Activated naive CD8-positive, alpha-beta T cell treated with anti-CD3 and anti-CD28 coated beads for 36 hours (primary cell): ENCODE results near the gene NEK2. TPM values are rescaled to one million over a fixed set of nuclear protein-coding genes. Genes with fewer than 3 reads are reported as not detected.

Source experiments
- DNase-seq: peaks from one replicate; pipeline ENCODE4 v3.0.0; 2021
- H3K27ac Mint-ChIP-seq: one replicate; pipeline ENCODE4 v1.8.0; 2022; ENCODE audit warnings: mild to moderate bottlenecking, moderate library complexity, mixed read lengths
- H3K27me3 Mint-ChIP-seq: one replicate; pipeline ENCODE4 v1.8.0; 2022; ENCODE audit warnings: mild to moderate bottlenecking, mixed read lengths
- H3K36me3 Mint-ChIP-seq: one replicate; pipeline ENCODE4 v1.8.0; 2021; ENCODE audit warnings: mild to moderate bottlenecking, mixed read lengths
- H3K4me1 Mint-ChIP-seq: one replicate; pipeline ENCODE4 v1.8.0; 2021; ENCODE audit warnings: mixed read lengths
- H3K4me3 Mint-ChIP-seq: one replicate; pipeline ENCODE4 v1.8.0; 2022; ENCODE audit warnings: mild to moderate bottlenecking, moderate library complexity, mixed read lengths
- H3K9me3 Mint-ChIP-seq: one replicate; pipeline ENCODE4 v1.8.0; 2022; ENCODE audit warnings: mixed read lengths
- total RNA-seq, 2 experiments: library from RNA; stranded (reverse); gene quantifications; one replicate each; pipeline ENCODE4 v1.2.3, GENCODE V29; 2021

The NEK2 gene
- total RNA-seq, 2 experiments from 2014 or later = 24.2 TPM

DNA sequence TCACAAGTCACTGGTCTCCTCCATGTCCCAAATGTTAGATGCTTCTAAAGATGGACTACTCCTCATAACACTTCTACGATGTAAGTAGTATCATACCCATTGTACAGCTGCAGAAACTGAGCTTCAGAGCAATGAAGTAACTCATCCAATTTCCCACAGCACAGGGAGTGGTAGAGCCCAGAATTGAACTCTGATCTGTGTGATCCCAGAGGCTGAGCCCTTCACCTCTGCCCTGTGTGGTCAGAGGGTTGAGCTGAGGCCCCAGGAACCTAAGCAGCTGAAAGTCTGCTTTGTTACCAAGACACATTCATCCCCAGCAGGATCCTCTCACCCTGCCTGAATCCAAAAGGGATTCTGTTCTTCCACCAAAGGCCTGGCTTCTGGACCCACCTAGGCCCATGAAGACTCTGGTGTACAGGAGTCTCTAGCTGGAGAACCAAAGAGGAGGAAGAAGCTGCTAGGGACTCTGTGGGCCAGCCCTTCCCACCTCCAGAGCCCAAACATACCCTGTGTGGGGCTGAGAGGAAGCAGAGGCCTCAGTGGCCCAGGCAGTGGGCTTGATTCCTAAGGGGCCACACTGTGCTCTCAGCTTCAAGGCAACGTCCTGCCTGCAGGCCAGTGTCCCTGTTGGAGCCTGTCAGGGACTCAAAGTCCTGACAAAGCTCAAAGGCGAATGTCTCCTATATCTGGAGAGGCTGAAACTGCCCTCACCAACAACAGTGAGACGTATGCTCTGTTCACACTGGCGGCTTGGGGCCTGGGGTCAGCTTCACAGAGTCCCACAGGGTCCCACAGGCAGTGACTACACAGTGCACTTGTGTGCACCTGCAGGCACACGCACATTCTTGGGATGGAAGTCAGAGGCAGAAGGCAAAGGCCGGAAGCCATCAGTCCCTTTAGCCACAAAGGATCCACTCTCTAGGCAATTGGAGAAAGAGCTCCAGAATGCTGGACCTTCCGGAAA is 56.1 kb downstream of the NEK2 start:
- H3K36me3 Mint-ChIP-seq = no peaks in the 10 kb centered on the region

GRCh38 chr1:211616965-211617297 is 58.5 kb downstream of the NEK2 start:
- Mint-ChIP-seq H3K4me3 (no peak overlapping the region), H3K36me3 (no peaks in the 10 kb centered on the region), H3K27ac (no peak overlapping the region), H3K9me3 (no peaks in the 10 kb centered on the region), H3K4me1 (no peaks in the 10 kb centered on the region), H3K27me3 (no peaks in the 10 kb centered on the region)
- no peak for DNase-seq

More for the DNA sequence above, 56.1 kb downstream of the NEK2 start:
- no peaks in the 10 kb centered on the region for H3K27me3 Mint-ChIP-seq
- H3K9me3 Mint-ChIP-seq = no peaks in the 10 kb centered on the region
- peaks cover 7% of the 10 kb centered on the region for H3K4me1 Mint-ChIP-seq
- no peak overlapping the region for H3K4me3 Mint-ChIP-seq
- H3K27ac Mint-ChIP-seq = no peak overlapping the region
- DNase-seq = no peak

GRCh38 chr1:211616231-211616964 is 59.0 kb downstream of the NEK2 start:
- H3K36me3 Mint-ChIP-seq = no peaks in the 10 kb centered on the region
- DNase-seq = no peak
- no peak overlapping the region for H3K27ac Mint-ChIP-seq
- no peak overlapping the region for H3K4me3 Mint-ChIP-seq
- H3K27me3 Mint-ChIP-seq = no peaks in the 10 kb centered on the region
- no peaks in the 10 kb centered on the region for H3K4me1 Mint-ChIP-seq
- no peaks in the 10 kb centered on the region for H3K9me3 Mint-ChIP-seq

- Mint-ChIP-seq H3K4me3 (no peak overlapping the region), H3K36me3 (no peaks in the 10 kb centered on the region), H3K4me1 (no peaks in the 10 kb centered on the region), H3K27ac (no peak overlapping the region), H3K9me3 (no peaks in the 10 kb centered on the region), H3K27me3 (no peaks in the 10 kb centered on the region)
- DNase-seq = no peak
Measured at GRCh38 chr1:211614615-211615014, 60.8 kb downstream of the NEK2 start.

- Mint-ChIP-seq H3K4me1 (no peaks in the 10 kb centered on the region), H3K9me3 (no peaks in the 10 kb centered on the region), H3K27me3 (no peaks in the 10 kb centered on the region), H3K36me3 (no peaks in the 10 kb centered on the region), H3K4me3 (no peak overlapping the region), H3K27ac (no peak overlapping the region)
- DNase-seq = no peak
Measured at GRCh38 chr1:211613951-211614350, 61.5 kb downstream of the NEK2 start.

DNA sequence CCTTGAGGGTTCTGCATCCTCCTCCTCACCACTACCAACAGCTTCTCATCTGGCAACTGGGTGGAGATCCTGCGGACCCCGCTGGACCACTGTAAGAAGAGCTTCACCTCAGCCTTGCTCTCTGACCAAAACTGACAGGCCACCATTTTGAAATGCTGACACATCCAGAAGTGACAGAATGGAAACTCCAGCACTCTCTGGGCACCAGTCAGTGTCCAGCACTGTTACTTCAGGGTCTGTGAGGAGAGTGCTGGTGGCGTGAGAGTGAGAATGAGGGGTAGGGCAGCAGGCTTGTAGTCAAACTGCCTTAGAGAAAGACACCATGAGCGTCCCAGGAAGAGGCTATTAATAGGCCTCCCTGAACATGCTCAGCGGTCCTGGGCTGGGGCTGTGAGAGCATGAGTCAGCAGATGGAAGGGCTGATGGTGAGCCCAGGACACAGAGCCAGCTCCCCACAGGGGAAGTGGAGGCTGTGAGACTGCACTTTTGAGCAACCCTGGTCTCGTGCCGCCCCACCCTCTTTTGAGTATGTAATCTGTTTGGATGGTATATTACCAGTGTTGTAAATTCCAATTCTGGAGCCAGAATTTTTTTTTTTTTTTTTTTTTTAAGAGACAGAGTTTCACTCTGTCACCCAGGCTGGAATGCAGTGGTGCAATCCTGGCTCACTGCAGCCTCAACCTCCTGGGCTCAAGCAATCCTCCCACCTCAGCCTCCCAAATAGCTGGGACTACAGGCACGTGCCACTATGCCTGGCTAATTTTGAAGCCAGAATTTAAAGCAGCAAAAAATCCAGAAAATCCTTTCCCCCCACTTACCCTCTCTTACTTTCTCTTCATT is 62.1 kb downstream of the NEK2 start:
- no peak for DNase-seq
- no peak overlapping the region for H3K4me3 Mint-ChIP-seq
- H3K27me3 Mint-ChIP-seq = no peaks in the 10 kb centered on the region
- no peaks in the 10 kb centered on the region for H3K9me3 Mint-ChIP-seq
- no peaks in the 10 kb centered on the region for H3K36me3 Mint-ChIP-seq
- H3K4me1 Mint-ChIP-seq = no peaks in the 10 kb centered on the region
- H3K27ac Mint-ChIP-seq = no peak overlapping the region

GRCh38 chr1:211612786-211613107 is 62.7 kb downstream of the NEK2 start:
- H3K4me1 Mint-ChIP-seq = no peaks in the 10 kb centered on the region
- H3K4me3 Mint-ChIP-seq = no peak overlapping the region
- DNase-seq = no peak
- H3K36me3 Mint-ChIP-seq = no peaks in the 10 kb centered on the region
- H3K27me3 Mint-ChIP-seq = no peaks in the 10 kb centered on the region
- no peaks in the 10 kb centered on the region for H3K9me3 Mint-ChIP-seq
- no peak overlapping the region for H3K27ac Mint-ChIP-seq

Other genes starting within 250 kb of the NEK2 start
- gene RD3, start 183.5 kb downstream of the NEK2 start, total RNA-seq = not detected
- gene SLC30A1, start 96.5 kb downstream of the NEK2 start, total RNA-seq = 10 to 100 TPM; 11.3 to 12.1 TPM
- 10 to 100 TPM; 18.1 to 22.1 TPM for gene LPGAT1, start 155.1 kb upstream of the NEK2 start, total RNA-seq